Kasumi-1 (cell line): Measurements from ENCODE around the gene HOXD13.

Experiments used
- DNase-seq, 2 experiments: peaks; one replicate each; lab custom pipeline; 2025; lab: John Stamatoyannopoulos, UW

The HOXD13 gene

GRCh38 chr2:176094349-176094748 lies 1.8 kb downstream of the HOXD13 start:
- no peak for DNase-seq

DNA sequence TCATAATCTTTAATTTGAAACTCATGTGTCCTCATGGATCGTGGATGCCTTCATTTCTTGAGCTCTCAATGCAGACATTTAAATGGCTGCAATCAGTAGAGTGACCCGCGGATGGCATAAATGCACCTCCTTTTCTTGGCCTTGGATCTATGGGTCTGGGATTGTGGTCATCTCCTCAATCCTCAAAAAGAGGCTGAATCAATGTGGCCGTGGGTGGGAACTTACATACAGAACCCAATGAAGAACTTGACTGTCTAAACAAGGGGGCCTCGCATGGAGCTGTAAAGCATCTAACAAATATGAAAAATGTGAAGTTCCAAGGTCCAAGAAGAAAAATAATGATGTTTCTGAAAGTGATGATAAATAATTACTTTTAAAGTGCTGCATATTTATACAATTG lies 2.9 kb downstream of the HOXD13 start:
- DNase-seq = no peak

DNA sequence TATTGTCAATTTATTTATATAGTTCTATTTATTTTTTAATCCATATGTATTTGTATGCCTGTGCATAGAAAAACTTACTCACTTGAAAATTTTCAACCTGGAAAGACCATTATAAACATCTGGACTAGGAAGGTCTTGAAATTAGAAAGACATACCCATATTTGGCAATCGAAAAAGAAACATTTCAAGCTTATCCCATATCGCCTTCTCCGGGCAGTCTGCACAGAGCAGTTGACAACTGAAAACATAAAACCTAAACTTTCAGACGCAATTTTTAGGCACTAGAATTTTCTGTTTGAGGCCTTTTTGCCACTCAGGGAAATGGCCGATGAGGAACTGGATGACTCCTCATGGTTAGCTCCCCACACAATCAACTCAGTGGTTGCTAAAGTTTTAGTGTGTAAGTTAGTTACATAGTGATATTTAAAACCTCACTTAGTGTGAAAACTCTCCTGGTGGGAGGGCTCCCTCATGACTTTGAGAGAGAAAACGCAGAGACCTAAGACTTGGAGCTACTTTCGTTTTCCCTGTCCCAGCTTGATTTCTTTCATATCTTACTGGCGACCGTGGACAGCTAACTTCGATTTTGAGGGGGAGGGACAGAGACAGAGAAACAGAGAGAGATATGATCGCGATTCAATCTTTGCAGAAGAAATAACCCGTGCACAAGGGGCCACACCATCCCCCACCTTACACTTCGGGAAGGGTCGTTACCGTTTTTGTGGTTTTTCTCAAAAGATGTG lies 3.9 kb downstream of the HOXD13 start:
- peak in 1 of 2 experiments; percentile 58 for DNase-seq

GRCh38 chr2:176096986-176097819 lies 4.7 kb downstream of the HOXD13 start:
- DNase-seq = peak; percentile 86 to 93

DNA sequence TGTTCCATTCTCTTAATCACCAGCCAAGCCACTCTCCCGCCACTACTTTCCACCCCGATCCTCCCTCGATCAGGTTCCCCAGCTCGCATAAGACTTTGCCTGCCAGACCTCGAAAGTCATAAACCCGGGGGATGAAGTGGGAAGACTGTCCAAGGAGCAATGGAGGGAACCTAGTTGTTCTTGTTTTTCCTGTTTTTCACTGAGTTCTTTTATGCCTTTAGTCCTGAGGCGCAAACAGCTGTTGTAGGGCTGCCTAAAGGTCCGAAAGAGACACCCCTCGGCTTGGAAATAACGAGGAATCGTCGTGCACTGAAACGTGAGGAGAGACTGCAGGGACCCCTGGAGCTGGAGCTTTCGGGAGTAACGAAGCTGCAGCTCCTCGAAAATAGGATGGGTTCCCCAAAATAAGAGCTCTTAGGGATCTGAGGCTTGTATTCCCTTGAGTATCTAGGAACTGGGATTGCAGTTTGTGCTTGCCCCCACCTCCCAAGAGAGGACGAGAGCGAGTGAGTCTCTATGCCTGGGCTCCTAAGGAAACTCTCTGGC lies 5.4 kb downstream of the HOXD13 start:
- no peak for DNase-seq

DNA sequence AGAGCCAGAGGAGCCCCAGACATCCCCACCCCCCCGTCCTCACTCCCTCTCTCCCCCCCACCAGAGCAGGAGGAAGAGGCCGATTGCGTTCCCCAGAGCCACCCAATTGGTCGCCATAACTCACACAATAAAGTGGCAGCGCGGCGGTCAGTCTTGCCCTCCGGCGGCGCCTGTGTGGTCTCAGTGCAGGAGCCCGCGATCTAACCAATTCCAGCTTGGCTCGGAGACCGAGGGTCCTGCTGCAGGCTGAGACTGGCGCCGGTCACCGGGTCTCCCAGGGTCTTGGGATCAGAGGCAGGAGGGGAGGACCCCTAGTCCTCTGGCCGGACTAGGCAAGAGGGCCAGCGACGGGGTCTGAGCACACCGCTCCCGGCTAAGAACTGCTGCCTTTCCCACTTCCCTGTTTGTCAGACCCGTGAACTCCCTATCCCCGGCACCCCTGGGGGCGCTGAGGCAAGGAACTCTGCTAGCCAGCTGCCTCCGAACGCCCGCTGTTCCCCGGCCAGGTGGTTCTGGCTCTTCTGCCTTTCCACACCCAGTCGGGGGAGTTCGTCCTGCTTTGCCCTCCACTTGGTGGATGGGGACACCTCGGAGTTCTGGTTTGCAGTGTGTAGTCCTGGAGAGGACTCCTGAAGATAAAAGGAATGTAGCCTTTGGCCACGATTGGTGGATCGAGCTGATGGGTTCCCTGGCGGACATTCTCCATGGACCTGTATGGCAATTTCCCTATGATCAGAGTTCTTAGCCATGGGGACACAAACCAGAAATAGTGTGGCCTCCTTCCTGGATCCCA lies 6.0 kb downstream of the HOXD13 start:
- no peak for DNase-seq

- no peak for DNase-seq
Observed at GRCh38 chr2:176099159-176099727, 6.7 kb downstream of the HOXD13 start.

GRCh38 chr2:176099728-176100546 lies 7.4 kb downstream of the HOXD13 start, which contains the start of gene HOXD12:
Gene HOXD12, plus strand, starts transcription at chr2:176099795. Its CDS starts 7 bp downstream, at chr2:176099802.
- no peak for DNase-seq

DNA sequence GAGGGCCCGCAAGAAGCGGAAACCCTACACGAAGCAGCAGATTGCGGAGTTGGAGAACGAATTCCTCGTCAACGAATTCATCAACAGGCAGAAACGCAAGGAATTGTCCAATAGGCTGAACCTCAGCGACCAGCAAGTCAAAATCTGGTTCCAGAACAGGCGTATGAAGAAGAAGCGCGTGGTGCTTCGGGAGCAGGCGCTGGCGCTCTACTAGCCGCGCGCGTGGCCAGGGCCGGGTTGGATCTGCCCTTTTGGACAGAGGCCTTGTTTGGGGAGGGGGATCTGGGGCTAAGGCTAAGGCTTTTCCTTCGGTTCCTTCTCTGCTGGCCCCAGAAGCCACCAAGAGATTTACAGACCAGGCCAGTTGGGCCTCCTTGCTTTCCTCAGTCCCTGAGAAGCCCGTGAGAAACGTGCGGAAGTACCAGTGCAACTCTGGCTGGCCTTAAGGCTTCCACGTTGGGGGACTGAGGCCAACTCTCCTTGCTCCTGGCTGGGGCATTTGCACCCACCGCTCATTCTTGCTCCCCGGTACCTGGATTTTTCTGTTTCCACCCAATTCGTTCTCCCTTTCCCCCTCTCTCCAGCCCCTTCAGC lies 8.1 kb downstream of the HOXD13 start:
- no peak for DNase-seq

DNA sequence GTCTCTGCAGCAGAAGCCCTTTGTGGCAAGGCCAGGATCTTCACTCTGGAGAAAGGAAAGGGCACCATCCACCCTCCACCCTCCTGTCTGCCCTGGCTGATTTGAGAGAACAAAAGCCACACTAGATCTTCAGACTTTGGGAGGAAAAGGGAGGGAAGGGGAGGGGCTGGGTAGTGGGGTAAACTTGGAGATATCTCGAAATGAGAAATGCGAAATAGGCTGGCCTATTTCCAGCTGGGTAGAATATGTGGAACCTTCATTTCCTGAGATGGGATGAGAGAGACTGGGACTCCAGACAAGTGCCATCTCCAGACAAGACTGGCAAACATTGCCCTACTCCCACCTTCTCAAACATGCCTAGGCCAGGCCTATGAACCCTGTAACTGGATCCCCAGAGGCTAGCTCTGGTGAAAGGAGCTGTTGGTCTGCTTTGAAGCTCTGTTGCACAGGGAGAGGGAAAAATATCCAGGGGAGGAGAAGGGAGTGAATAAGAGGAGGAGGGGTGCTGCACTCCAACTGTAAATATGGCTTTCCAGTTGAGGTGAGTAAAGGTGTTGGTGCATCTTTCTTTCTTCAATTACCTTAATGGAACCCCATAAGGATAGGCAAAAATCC lies 8.8 kb downstream of the HOXD13 start:
- no peak for DNase-seq

GRCh38 chr2:176101842-176102241 lies 9.3 kb downstream of the HOXD13 start:
- DNase-seq = no peak

DNA sequence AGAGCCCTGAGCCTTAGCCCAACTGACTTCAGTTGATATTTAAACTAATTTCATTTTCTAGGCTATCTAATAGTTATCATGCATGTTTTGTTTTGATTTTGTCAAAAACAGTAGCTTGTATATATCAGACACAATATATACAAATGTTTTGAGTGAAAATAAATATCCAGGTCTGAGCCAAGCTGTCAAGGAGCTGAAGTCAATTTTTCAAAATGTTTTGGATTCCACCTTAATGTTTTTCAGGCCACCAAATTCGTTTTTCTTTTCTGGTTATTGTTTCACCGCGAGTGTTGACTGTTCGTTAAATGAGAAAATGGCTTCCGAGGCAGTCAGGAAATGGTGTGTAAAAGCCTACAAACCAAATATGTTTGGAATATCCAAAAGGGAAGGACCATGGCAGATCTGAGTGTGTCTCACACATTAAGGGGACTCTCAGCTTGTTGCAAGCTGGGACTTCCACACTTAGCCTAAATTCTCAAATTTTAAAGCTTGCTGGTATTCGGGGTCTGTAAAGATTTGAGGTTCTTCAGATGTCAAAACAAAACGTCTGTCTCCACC lies 9.9 kb downstream of the HOXD13 start:
- DNase-seq = no peak

DNA sequence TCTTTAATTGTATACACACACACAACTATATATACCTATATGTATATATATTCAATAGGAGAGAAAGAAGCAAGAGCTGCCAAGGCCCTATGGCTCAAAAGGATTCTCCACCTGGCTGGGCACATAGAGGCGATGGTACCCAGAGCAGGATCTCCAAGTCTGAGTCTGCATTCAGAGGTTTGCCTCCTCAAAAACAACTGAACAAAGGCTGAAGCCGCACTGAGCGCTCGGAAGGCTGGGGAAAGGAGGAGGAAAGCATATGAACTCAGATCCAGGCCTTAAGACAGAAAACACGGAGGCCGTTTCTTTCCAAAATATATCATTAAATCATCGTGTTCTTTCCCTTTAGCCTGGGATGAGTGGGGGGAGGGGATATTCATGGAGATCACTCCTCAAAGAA lies 10.7 kb downstream of the HOXD13 start:
- no peak for DNase-seq

DNA sequence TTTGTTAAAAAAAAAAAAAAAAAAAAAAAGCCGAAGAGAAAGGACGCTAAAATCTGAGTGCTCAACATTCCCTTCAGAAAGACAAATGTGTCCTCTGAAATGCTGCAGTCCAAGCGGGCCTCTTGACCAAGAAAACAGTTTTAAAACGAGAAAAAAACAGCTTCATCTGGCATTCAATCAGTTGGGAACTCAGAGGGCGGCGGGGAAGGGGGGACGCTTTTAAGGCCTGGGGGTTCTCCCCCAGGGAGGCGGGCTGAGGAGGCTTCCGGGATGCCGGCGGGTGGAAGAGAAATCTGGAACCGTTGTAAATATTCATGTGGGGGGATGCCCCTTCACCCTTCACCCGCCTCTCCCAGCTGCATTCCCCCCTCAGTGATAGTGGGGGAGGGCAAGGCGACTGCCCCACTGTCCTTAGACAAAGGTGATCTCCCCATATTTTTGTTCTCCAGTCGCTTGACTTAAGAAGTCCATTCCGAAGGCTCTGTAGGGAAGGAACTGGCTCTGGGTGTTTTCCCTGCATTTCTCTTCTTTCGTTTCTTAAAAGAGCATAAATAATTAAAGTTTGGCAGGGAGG lies 11.3 kb downstream of the HOXD13 start:
- no peak for DNase-seq

GRCh38 chr2:176104316-176105077 lies 12.0 kb downstream of the HOXD13 start:
- DNase-seq = no peak

DNA sequence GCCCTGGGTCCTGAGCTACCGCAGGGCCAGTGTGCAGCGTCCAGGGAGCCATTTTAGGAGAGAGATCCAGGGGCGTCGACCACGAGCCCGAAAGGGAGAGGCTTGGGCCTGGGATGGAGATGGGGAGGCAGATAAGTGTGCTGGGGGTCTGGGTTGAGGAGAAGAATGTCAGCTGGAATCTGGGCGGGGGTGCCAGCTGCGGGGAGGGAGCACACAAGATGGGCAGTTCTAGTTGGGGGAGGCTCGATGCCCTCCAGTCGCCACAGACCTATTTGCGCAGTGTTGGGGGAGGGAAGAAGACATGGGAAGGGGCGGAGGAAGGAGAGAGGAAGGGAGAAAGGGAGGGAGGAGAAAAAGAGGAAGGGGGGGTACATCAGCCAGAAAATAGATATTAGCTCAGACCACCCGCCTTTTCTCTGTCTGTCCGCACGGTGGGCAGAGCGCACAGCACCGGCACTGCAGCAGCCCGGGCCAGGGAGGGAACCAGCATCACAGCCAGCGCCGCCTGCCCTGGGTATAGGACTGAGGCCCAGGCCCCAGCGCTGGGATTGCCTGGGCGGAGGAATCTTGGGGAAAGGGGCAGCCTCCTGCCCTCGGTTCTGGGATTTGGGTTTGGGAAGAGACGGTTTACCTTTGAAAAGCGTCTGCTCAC lies 12.7 kb downstream of the HOXD13 start:
- no peak for DNase-seq

GRCh38 chr2:176105730-176106580 lies 13.4 kb downstream of the HOXD13 start:
- DNase-seq = no peak
